ENCODE measurements around the gene EVI5L.

- no peak for TF ChIP-seq CTCF (IDR thresholded peaks at IDR 0.05; ENCODE audit: low read depth, low read length)
- TF ChIP-seq POLR2A (IDR thresholded peaks at IDR 0.05; ENCODE audit: extremely low read depth, insufficient read length), result no peak
- TF ChIP-seq MYC (IDR thresholded peaks at IDR 0.05; ENCODE audit: low read depth, low read length), result no peak
- TF ChIP-seq, protein P1, sequence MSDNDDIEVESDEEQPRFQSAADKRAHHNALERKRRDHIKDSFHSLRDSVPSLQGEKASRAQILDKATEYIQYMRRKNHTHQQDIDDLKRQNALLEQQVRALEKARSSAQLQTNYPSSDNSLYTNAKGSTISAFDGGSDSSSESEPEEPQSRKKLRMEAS (IDR thresholded peaks at IDR 0.05; ENCODE audit: low read depth, low read length), result no peak
These were observed 70.4 kb downstream of the EVI5L start for GRCh38 chr19:7900401-7900870.
